ENCODE results near the gene GLRX3. TPM values are rescaled to one million over a fixed set of nuclear protein-coding genes. Genes with fewer than 3 reads are reported as not detected.

GLRX3 gene
- total and polyA plus RNA-seq, 8 donors, result 1.2 to 80.5 (median 63.7) TPM

DNA sequence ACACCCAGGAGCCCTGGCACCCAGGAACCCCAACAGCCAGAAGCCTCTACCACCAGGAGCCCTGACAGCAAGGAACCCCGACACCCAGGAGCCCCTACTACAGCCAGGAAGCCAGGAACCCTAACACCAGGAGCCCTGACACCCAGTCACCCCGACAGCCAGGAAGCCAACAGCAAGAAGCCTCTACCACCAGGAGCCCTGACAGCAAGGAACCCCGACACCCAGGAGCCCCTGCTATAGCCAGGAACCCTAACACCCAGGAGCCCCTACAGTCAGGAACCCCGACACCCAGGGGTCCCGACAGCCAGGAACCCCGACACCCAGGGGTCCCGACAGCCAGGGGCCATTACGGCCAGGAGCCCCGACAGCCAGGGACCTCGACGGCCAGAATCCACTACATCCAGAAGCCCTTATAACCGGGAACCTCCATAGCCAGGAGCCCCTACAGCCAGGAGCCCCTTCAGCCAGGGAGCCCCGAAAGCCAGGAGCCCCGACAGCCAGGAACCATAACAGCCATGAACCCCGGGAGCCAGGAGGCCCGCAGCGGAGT, 440 bp upstream of the GLRX3 start:
- no peak for TF ChIP-seq POLR2A (IDR thresholded peaks at IDR 0.05)
- TF ChIP-seq EP300 (IDR thresholded peaks at IDR 0.05), result no peak
- no peak for TF ChIP-seq POLR2AphosphoS5 (IDR thresholded peaks at IDR 0.05)
- TF ChIP-seq, protein P1, sequence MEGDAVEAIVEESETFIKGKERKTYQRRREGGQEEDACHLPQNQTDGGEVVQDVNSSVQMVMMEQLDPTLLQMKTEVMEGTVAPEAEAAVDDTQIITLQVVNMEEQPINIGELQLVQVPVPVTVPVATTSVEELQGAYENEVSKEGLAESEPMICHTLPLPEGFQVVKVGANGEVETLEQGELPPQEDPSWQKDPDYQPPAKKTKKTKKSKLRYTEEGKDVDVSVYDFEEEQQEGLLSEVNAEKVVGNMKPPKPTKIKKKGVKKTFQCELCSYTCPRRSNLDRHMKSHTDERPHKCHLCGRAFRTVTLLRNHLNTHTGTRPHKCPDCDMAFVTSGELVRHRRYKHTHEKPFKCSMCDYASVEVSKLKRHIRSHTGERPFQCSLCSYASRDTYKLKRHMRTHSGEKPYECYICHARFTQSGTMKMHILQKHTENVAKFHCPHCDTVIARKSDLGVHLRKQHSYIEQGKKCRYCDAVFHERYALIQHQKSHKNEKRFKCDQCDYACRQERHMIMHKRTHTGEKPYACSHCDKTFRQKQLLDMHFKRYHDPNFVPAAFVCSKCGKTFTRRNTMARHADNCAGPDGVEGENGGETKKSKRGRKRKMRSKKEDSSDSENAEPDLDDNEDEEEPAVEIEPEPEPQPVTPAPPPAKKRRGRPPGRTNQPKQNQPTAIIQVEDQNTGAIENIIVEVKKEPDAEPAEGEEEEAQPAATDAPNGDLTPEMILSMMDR (IDR thresholded peaks at IDR 0.05), result no peak
- DNase-seq, result no peak
- peaks cover 0 to 10% (median under 1%) of the 10 kb centered on the region in 3 donors for H3K27me3 ChIP-seq
- H3K4me3 ChIP-seq, result peak overlapping the region; percentile 98 to 100 (median 98)
- H3K27ac ChIP-seq, result peak overlapping the region; percentile 88 to 91 (median 89)
- intact Hi-C loops (cut with DNase I; ENCODE audit: low total_unique reads), result no loop called here
- H3K9me3 ChIP-seq, result no peaks in the 10 kb centered on the region
- H3K36me3 ChIP-seq, result no peaks in the 10 kb centered on the region
- 17 to 24% (median 20%) methylated on average over 7 to 17 of the region's 17 CpGs for WGBS, 5 donors
- peaks cover 24 to 47% (median 40%) of the 10 kb centered on the region in 4 donors for H3K4me1 ChIP-seq

DNA sequence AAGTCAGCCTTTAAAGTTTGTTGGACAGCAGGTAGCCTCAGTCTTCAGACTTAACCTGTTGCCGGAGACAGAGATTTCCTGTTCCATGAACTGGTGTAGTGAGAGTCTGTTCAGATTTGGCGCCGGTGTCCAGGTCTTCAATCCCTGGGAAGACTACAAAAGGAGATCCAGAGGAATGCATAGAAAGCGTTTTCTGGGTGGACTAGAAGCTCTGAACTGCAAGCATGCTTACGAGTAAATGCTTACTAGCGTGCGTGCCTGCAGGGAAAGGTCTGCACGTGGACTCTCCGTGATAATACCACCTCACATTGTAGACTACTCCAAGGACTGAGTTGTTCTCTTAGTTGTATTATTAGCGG, 878 bp downstream of the GLRX3 start:
- no peak for TF ChIP-seq POLR2A (IDR thresholded peaks at IDR 0.05)
- no peak for TF ChIP-seq EP300 (IDR thresholded peaks at IDR 0.05)
- no peak for TF ChIP-seq POLR2AphosphoS5 (IDR thresholded peaks at IDR 0.05)
- TF ChIP-seq, protein P1 (IDR thresholded peaks at IDR 0.05), result no peak
- H3K4me3 ChIP-seq, result peak overlapping the region; percentile 98 to 100 (median 98)
- H3K27me3 ChIP-seq, result peaks cover 0 to 5% (median 0%) of the 10 kb centered on the region in 3 donors
- WGBS, 5 donors, result 1 to 4% (median 2%) methylated on average over 10 of the region's 10 CpGs
- peaks cover 0 to 5% (median 4%) of the 10 kb centered on the region in 4 donors for H3K36me3 ChIP-seq
- peaks cover 24 to 60% (median 49%) of the 10 kb centered on the region in 4 donors for H3K4me1 ChIP-seq
- H3K27ac ChIP-seq, result peak overlapping the region; percentile 88 to 91 (median 89)
- no peaks in the 10 kb centered on the region for H3K9me3 ChIP-seq
- DNase-seq, result peak in 1 of 2 donors; percentile 50
- intact Hi-C loops (cut with DNase I; ENCODE audit: low total_unique reads), result no loop called here

DNA sequence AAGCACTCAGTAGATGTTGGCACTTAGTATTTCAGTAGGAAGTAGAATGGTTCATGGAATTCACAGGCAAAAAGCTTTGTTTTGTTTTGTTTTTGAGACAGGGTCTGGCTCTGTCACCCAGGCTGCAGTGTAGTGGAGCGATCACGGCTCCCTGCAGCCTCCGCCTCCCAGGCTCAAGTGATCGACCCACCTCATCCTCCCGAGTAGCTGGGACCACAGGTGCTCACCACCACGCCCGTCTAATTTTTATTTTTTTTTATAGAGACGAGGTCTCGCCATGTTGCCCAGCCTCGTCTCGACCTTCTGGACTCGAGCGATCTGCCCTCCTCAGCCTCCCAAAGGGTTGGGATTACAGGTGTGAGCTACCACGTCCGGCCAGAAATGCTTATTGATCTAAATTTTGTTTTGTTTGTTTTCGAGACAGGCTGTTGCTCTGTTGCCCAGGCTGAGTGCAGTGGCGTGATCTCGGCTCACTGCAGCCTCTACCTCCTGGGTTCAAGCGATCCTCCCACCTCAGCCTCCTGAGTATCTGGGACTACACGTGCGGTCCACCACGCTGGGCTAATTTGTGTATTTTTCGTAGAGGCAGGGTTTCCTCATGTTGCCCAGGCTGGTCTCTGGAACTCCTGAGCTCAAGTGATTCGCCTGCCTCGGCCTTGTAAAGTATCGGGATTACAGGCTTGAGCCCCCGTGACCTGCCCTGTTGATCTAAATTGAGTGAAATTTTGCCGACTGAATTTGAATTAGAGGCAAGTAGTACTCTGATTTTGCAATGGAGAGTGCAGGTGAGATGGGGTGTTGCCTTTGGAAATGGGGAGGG, 1.7 kb downstream of the GLRX3 start:
- H3K36me3 ChIP-seq, result peaks cover 0 to 13% (median 9%) of the 10 kb centered on the region in 4 donors
- H3K9me3 ChIP-seq, result no peaks in the 10 kb centered on the region
- H3K4me1 ChIP-seq, result peaks cover 24 to 68% (median 55%) of the 10 kb centered on the region in 4 donors
- TF ChIP-seq POLR2A (IDR thresholded peaks at IDR 0.05), result no peak
- TF ChIP-seq, protein P1 (IDR thresholded peaks at IDR 0.05), result no peak
- TF ChIP-seq EP300 (IDR thresholded peaks at IDR 0.05), result no peak
- no peak for TF ChIP-seq POLR2AphosphoS5 (IDR thresholded peaks at IDR 0.05)
- intact Hi-C loops (cut with DNase I; ENCODE audit: low total_unique reads), result no loop called here
- H3K27ac ChIP-seq, result peak overlapping the region in 1 of 5 donors; percentile 89
- peak overlapping the region; percentile 98 to 100 (median 98) for H3K4me3 ChIP-seq
- H3K27me3 ChIP-seq, result peaks cover 0 to 4% (median 0%) of the 10 kb centered on the region in 3 donors
- no peak for DNase-seq
- 85 to 91% (median 89%) methylated on average over 28 of the region's 28 CpGs for WGBS, 5 donors

DNA sequence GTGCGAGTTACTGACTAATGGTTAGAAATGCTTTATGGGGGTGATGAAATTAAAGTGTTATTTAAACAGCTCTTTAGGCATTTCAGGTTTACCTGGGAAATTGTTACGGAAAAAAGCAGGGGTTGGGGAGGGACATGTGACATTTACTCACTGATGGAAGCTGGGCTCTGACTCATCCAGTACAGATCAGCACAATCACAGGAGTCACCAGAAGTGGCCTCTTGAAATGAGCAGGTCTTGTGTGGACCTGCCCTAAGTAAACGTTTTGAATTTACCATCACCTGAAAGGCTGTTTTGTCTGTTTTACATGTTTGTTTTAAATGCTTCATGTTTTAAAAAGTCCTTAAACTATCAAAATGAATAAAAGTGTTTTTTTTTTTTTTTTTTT, 2.3 kb downstream of the GLRX3 start:
- no peaks in the 10 kb centered on the region for H3K9me3 ChIP-seq
- H3K4me1 ChIP-seq, result peaks cover 24 to 71% (median 57%) of the 10 kb centered on the region in 4 donors
- DNase-seq, result peak in 1 of 2 donors; percentile 71
- intact Hi-C loops (cut with DNase I; ENCODE audit: low total_unique reads), result no loop called here
- H3K36me3 ChIP-seq, result peaks cover 0 to 14% (median 10%) of the 10 kb centered on the region in 4 donors
- peak overlapping the region in 2 of 4 donors; percentile 98 to 100 for H3K4me3 ChIP-seq
- TF ChIP-seq POLR2A (IDR thresholded peaks at IDR 0.05) (no peak), EP300 (IDR thresholded peaks at IDR 0.05) (no peak), POLR2AphosphoS5 (IDR thresholded peaks at IDR 0.05) (peak in 1 of 3 donors; percentile 46)
- TF ChIP-seq, protein P1 (IDR thresholded peaks at IDR 0.05), result no peak
- peak overlapping the region in 1 of 5 donors; percentile 89 for H3K27ac ChIP-seq
- WGBS, 5 donors, result 42 to 53% (median 49%) methylated on average over 3 of the region's 3 CpGs
- peaks cover 0 to 4% (median 0%) of the 10 kb centered on the region in 3 donors for H3K27me3 ChIP-seq
